Middle frontal gyrus (tissue), 1 donor: ENCODE measurements around the gene APBB1IP.
"Not testable (repeated sequence)": the region's sequence is repeated elsewhere in the genome, so short reads cannot be mapped to it uniquely, and the experiment has no call there.

Experiments
- DNase-seq: peaks from one replicate; pipeline ENCODE4 v3.0.0-alpha.2; 2015; ENCODE audit warnings: low spot score; ENCODE audit errors: extremely low spot score

APBB1IP gene

GRCh38 chr10:26477501-26477900 is 39.4 kb downstream of the APBB1IP start:
- no peak for DNase-seq

GRCh38 chr10:26478061-26478460 is 39.9 kb downstream of the APBB1IP start:
- DNase-seq = no peak

- DNase-seq = no peak
Observed at GRCh38 chr10:26479766-26480492, 41.8 kb downstream of the APBB1IP start.

GRCh38 chr10:26481315-26481692 is 43.2 kb downstream of the APBB1IP start:
- DNase-seq = no peak

GRCh38 chr10:26481914-26482550 is 43.9 kb downstream of the APBB1IP start:
- no peak for DNase-seq

- no peak for DNase-seq
Observed at GRCh38 chr10:26483554-26483953, 45.4 kb downstream of the APBB1IP start.

- no peak for DNase-seq
Observed at GRCh38 chr10:26485150-26485941, 47.2 kb downstream of the APBB1IP start.

GRCh38 chr10:26486304-26486703 is 48.2 kb downstream of the APBB1IP start:
- DNase-seq = no peak

- DNase-seq = no peak
Observed at GRCh38 chr10:26486990-26487850, 49.1 kb downstream of the APBB1IP start.

- no peak for DNase-seq
Observed at GRCh38 chr10:26488344-26488743, 50.2 kb downstream of the APBB1IP start.

GRCh38 chr10:26489081-26489480 is 50.9 kb downstream of the APBB1IP start:
- DNase-seq = no peak

GRCh38 chr10:26490367-26490766 is 52.2 kb downstream of the APBB1IP start:
- DNase-seq = not testable (repeated sequence)

GRCh38 chr10:26491276-26491675 is 53.1 kb downstream of the APBB1IP start:
- no peak for DNase-seq

GRCh38 chr10:26491934-26492333 is 53.8 kb downstream of the APBB1IP start:
- DNase-seq = no peak

GRCh38 chr10:26492725-26493124 is 54.6 kb downstream of the APBB1IP start:
- DNase-seq = not testable (repeated sequence)

GRCh38 chr10:26494018-26494417 is 55.9 kb downstream of the APBB1IP start:
- no peak for DNase-seq

GRCh38 chr10:26499426-26499825 is 61.3 kb downstream of the APBB1IP start:
- DNase-seq = no peak

- DNase-seq = no peak
Observed at GRCh38 chr10:26502986-26503385, 64.8 kb downstream of the APBB1IP start.

- DNase-seq = no peak
Observed at GRCh38 chr10:26503911-26504310, 65.8 kb downstream of the APBB1IP start.

GRCh38 chr10:26504429-26504828 is 66.3 kb downstream of the APBB1IP start:
- DNase-seq = not testable (repeated sequence)

- DNase-seq = no peak
Observed at GRCh38 chr10:26505491-26505890, 67.3 kb downstream of the APBB1IP start.
